ENCODE measurements around the gene CHSY1.

CHSY1 gene

DNA sequence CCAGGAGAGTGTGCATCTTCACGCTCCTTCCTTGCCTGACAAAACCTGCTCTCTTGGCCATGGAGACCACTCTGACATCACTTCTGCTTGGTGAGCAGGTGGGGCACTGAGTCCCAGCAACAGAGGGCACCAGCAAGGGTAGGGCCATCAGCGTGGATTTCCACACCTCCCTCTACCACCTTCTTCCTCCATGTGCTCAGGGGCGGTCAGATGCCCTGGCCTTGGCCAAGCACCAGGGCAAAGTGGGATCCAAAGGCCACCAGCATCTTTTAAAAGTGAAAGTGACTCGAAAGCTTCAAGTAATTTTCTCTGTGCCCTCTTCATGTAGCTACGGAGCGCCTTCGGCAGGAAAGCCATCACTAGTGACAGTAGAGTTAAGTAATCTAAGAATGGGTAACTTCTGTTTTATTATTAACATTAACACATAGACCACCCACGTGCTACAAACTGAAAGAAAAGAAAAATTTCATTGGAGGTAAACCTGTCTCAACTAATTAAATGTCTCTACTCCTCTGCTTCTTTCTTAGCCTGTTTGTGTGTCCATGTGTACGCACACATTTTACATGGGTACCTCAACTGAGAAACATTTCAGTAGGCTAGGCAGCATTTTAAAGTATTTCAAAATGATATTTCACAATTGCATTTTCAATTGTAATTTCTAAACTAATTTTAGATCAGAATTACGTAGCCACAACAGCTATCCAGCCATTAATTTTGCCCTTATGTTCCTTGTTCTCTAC, 57.9 kb downstream of the CHSY1 start:
- H3K4me3 ChIP-seq: no peak overlapping the region
- peak overlapping the region; percentile 48 to 94 (median 58) for H3K4me2 ChIP-seq
- 0 out of 22 replicates have a peak, but pooled peaks of 1 of the 11 experiments have one; percentile 11 for TF ChIP-seq Cebpa-rat (IDR thresholded peaks at IDR 0.05)

GRCh38 chr15:101193120-101193644, 58.7 kb downstream of the CHSY1 start:
- H3K9me3 ChIP-seq (replicated peaks in 1 of 11): peaks cover 0 to 5% (median 0%) of the 10 kb centered on the region in 11 experiments; a peak in 1 of 22 replicates
- peaks cover 50 to 81% (median 64%) of the 10 kb centered on the region in 10 experiments for H3K4me1 ChIP-seq
- peak overlapping the region; percentile 48 to 94 (median 58); a peak in 19 of 22 replicates for H3K4me2 ChIP-seq
- no peaks in the 10 kb centered on the region for H3K27me3 ChIP-seq
- H3K4me3 ChIP-seq: no peak overlapping the region
- H3K9ac ChIP-seq: no peak overlapping the region
- peaks cover 38 to 97% (median 68%) of the 10 kb centered on the region in 11 experiments; a peak in 21 of 22 replicates for H4K20me1 ChIP-seq
- TF ChIP-seq Cebpa-rat (IDR thresholded peaks at IDR 0.05): no peak
- H3K36me3 ChIP-seq: peaks cover 0 to 49% (median 29%) of the 10 kb centered on the region in 11 experiments; a peak in 16 of 22 replicates
- peak overlapping the region in 2 of 11 experiments; percentile 15 to 54; a peak in 3 of 22 replicates for H3K27ac ChIP-seq

More for the DNA sequence above, 57.9 kb downstream of the CHSY1 start:
- H3K9me3 ChIP-seq (replicated peaks in 1 of 11): peaks cover 0 to 5% (median 0%) of the 10 kb centered on the region in 11 experiments; a peak in 1 of 22 replicates
- H4K20me1 ChIP-seq: peaks cover 40 to 97% (median 61%) of the 10 kb centered on the region in 11 experiments; a peak in 21 of 22 replicates
- H3K27ac ChIP-seq: peak overlapping the region in 8 of 11 experiments; percentile 5 to 93 (median 20); a peak in 9 of 22 replicates
- H3K27me3 ChIP-seq: no peaks in the 10 kb centered on the region
- peaks cover 0 to 43% (median 23%) of the 10 kb centered on the region in 11 experiments; a peak in 16 of 22 replicates for H3K36me3 ChIP-seq
- peak overlapping the region in 3 of 11 experiments; percentile 3 to 15 (median 12); a peak in 1 of 22 replicates for H3K9ac ChIP-seq
- peaks cover 51 to 81% (median 71%) of the 10 kb centered on the region in 10 experiments for H3K4me1 ChIP-seq

DNA sequence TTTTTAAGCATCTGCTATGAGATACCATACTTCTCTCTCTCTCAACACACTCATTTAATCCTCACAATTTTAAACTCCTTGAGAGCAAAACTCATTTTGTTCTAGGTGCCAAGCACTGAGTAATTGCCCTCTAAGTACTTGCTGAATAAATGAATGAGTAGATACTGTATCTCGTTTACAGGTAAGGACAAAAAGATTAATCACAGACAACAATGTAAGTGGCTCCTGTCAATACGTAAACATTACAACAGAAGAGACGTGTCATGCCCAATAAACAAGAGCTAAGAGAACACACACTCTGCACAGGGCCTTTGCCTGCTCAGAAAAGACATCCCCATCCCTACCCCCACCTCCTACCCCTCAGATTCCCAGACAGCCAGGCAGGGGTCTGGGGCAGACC, 59.8 kb downstream of the CHSY1 start:
- peaks cover 38 to 99% (median 75%) of the 10 kb centered on the region in 11 experiments; a peak in 21 of 22 replicates for H4K20me1 ChIP-seq
- H3K4me2 ChIP-seq: 0 out of 22 replicates have a peak overlapping the region, but pooled peaks of 1 of the 11 experiments have one; percentile 54
- no peak for TF ChIP-seq Cebpa-rat (IDR thresholded peaks at IDR 0.05)
- peaks cover 6 to 60% (median 36%) of the 10 kb centered on the region in 11 experiments; a peak in 19 of 22 replicates for H3K36me3 ChIP-seq
- H3K27me3 ChIP-seq: no peaks in the 10 kb centered on the region
- no peak overlapping the region; a peak in 1 of 22 replicates for H3K27ac ChIP-seq
- no peak overlapping the region for H3K9ac ChIP-seq
- no peak overlapping the region for H3K4me3 ChIP-seq
- H3K4me1 ChIP-seq: peaks cover 46 to 76% (median 57%) of the 10 kb centered on the region in 10 experiments
- peaks cover 0 to 5% (median 0%) of the 10 kb centered on the region in 11 experiments; a peak in 1 of 22 replicates for H3K9me3 ChIP-seq (replicated peaks in 1 of 11)

- Histone ChIP-seq H3K9ac (no peak overlapping the region), H4K20me1 (peaks cover 36 to 100% (median 79%) of the 10 kb centered on the region in 11 experiments; a peak in 21 of 22 replicates)
Measured at GRCh38 chr15:101191242-101191641, 60.6 kb downstream of the CHSY1 start.

GRCh38 chr15:101190092-101190595, 61.7 kb downstream of the CHSY1 start:
- peaks cover 33 to 57% (median 40%) of the 10 kb centered on the region in 10 experiments for H3K4me1 ChIP-seq

More at GRCh38 chr15:101191242-101191641, 60.6 kb downstream of the CHSY1 start:
- no peak for TF ChIP-seq Cebpa-rat (IDR thresholded peaks at IDR 0.05)
- no peak overlapping the region for H3K27ac ChIP-seq
- peaks cover 6 to 69% (median 45%) of the 10 kb centered on the region in 11 experiments; a peak in 20 of 22 replicates for H3K36me3 ChIP-seq
- peak overlapping the region in 3 of 11 experiments; percentile 1 to 44 (median 39); a peak in 6 of 22 replicates for H3K4me2 ChIP-seq
- H3K4me3 ChIP-seq: no peak overlapping the region
- H3K4me1 ChIP-seq: peaks cover 39 to 67% (median 49%) of the 10 kb centered on the region in 10 experiments
- H3K27me3 ChIP-seq: no peaks in the 10 kb centered on the region
- H3K9me3 ChIP-seq (replicated peaks in 1 of 11): peaks cover 0 to 5% (median 0%) of the 10 kb centered on the region in 11 experiments; a peak in 1 of 22 replicates

GRCh38 chr15:101189409-101190091, 62.3 kb downstream of the CHSY1 start:
- Histone ChIP-seq H3K27me3 (no peaks in the 10 kb centered on the region), H3K27ac (peak overlapping the region in 2 of 11 experiments; percentile 2 to 11; a peak in 1 of 22 replicates), H4K20me1 (peaks cover 40 to 96% (median 74%) of the 10 kb centered on the region in 11 experiments; a peak in 21 of 22 replicates), H3K4me1 (peaks cover 32 to 55% (median 36%) of the 10 kb centered on the region in 10 experiments), H3K9ac (no peak overlapping the region), H3K9me3 (replicated peaks in 1 of 11) (peaks cover 0 to 17% (median 9%) of the 10 kb centered on the region in 11 experiments; a peak in 13 of 22 replicates), H3K4me2 (no peak overlapping the region), H3K4me3 (no peak overlapping the region), H3K36me3 (peaks cover 6 to 86% (median 61%) of the 10 kb centered on the region in 11 experiments; a peak in 20 of 22 replicates)
- TF ChIP-seq Cebpa-rat (IDR thresholded peaks at IDR 0.05): no peak

More at GRCh38 chr15:101190092-101190595, 61.7 kb downstream of the CHSY1 start:
- Histone ChIP-seq H3K27ac (no peak overlapping the region), H3K4me3 (no peak overlapping the region), H3K36me3 (peaks cover 6 to 80% (median 56%) of the 10 kb centered on the region in 11 experiments; a peak in 20 of 22 replicates), H3K9me3 (replicated peaks in 1 of 11) (peaks cover 0 to 11% (median 4%) of the 10 kb centered on the region in 11 experiments; a peak in 12 of 22 replicates), H4K20me1 (peaks cover 39 to 97% (median 79%) of the 10 kb centered on the region in 11 experiments; a peak in 21 of 22 replicates), H3K4me2 (no peak overlapping the region), H3K27me3 (no peaks in the 10 kb centered on the region), H3K9ac (no peak overlapping the region)
- no peak for TF ChIP-seq Cebpa-rat (IDR thresholded peaks at IDR 0.05)

DNA sequence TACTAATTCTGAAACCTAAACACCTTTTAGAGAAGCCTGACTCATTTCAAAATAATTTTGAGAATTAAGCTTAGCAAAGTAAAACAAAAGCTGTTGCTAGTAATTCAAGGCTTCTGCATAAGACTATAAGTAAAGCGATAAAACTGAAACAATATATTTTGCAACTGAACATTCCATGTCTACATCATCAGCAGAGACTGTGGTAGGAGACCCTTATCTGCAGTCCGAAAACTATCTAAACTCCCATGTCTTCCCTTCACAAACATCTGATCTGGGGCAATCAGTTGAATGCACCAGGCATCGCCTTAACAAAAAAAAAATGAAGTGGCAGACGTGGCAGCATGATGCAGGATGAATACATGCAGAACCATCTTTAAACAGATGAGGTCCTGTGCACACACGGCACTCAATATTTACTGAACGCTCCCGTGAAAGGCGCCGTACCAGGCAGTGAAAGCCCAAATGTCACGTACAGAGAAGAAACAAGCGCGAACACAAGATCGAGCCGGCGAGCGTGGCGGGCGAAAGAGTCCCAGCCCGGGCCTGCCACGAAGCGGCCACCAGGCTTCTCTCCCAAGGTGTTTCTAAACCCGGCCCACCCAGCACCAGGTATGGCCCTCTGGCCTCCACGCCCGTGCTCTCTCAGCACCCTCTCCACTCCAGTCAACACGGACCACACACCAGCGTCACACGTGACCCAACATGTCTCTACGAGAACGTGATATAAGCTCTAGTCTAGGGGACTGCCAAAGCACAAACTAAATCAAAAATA, 63.0 kb downstream of the CHSY1 start:
- no peak overlapping the region for H3K9ac ChIP-seq
- no peak for TF ChIP-seq Cebpa-rat (IDR thresholded peaks at IDR 0.05)
- no peaks in the 10 kb centered on the region for H3K27me3 ChIP-seq
- peak overlapping the region in 2 of 11 experiments; percentile 2 to 11; a peak in 1 of 22 replicates for H3K27ac ChIP-seq
- H4K20me1 ChIP-seq: peaks cover 32 to 89% (median 67%) of the 10 kb centered on the region in 11 experiments; a peak in 21 of 22 replicates
- H3K4me3 ChIP-seq: no peak overlapping the region
- no peak overlapping the region; a peak in 1 of 22 replicates for H3K4me2 ChIP-seq
- peaks cover 6 to 92% (median 69%) of the 10 kb centered on the region in 11 experiments; a peak in 20 of 22 replicates for H3K36me3 ChIP-seq
- H3K4me1 ChIP-seq: peaks cover 24 to 47% (median 32%) of the 10 kb centered on the region in 10 experiments
- peaks cover 0 to 24% (median 15%) of the 10 kb centered on the region in 11 experiments; a peak in 17 of 22 replicates for H3K9me3 ChIP-seq (replicated peaks in 1 of 11)

Measured in BLaER1 treated with 17β-estradiol and CSF1 and Interleukin-3, amounts not matched to agents 10 nM and 100 nM (cell line).